ENCODE measurements around the gene ANKLE2.

DNA sequence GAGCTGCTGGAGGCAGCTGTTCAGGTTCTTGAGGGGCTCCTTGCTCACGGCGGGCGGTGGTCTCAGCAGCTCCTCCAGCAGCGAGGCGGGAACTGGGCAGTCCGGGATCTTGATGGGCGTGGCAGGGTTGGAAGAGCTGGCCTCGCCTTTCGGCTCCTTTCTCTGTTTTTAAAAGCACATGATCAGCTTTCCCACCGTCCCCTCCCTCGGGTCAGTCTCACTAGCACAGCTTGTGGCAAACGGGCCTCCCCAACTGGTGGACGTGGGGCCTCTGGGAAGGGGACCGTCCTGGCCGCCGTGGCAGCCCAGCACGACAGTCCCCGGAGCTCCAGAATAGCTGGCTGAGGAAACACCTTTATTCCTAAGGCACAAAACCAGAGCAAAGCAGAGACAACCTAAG lies 12.5 kb upstream of the ANKLE2 start:
- TF ChIP-seq ARNT (IDR thresholded peaks at IDR 0.05) (no peak), HDGF (IDR thresholded peaks at IDR 0.05; ENCODE audit: borderline replicate concordance) (no peak), CTBP1 (IDR thresholded peaks at IDR 0.05; ENCODE audit: borderline replicate concordance) (no peak), SP1 (IDR thresholded peaks at IDR 0.05) (no peak), LEF1 (IDR thresholded peaks at IDR 0.05; ENCODE audit: borderline replicate concordance) (no peak), BHLHE40 (IDR thresholded peaks at IDR 0.05; ENCODE audit: borderline replicate concordance) (no peak), L3MBTL2 (conservative IDR thresholded peaks at IDR 0.05) (no peak)
- TF ChIP-seq, protein P1, sequence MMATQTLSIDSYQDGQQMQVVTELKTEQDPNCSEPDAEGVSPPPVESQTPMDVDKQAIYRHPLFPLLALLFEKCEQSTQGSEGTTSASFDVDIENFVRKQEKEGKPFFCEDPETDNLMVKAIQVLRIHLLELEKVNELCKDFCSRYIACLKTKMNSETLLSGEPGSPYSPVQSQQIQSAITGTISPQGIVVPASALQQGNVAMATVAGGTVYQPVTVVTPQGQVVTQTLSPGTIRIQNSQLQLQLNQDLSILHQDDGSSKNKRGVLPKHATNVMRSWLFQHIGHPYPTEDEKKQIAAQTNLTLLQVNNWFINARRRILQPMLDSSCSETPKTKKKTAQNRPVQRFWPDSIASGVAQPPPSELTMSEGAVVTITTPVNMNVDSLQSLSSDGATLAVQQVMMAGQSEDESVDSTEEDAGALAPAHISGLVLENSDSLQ (IDR thresholded peaks at IDR 0.05) = no peak
